Vagina (tissue), 2 donors: ENCODE results near the gene MRTFA.

ENCODE experiments used
- POLR2A ChIP-seq, 2 donors: fragments of 450-650 bp; IDR thresholded peaks; one replicate each; pipeline ENCODE4 v1.6.1; 2017; ENCODE audit warnings: antibody characterized with exemption in 2 of 2, mild to moderate bottlenecking in 2 of 2, moderate library complexity in 2 of 2
- TF ChIP-seq, protein P1 (sequence below), 3 experiments: fragments of 450-650 bp in 2 of 3; fragments of 200-600 bp in 1 of 3; sonication (generic) in 1 of 3; IDR thresholded peaks; one replicate each; pipeline ENCODE4 v1.5.1; 2017 to 2019; ENCODE audit warnings: antibody characterized with exemption in 3 of 3, mild to moderate bottlenecking in 2 of 3, moderate library complexity in 2 of 3

DNA sequence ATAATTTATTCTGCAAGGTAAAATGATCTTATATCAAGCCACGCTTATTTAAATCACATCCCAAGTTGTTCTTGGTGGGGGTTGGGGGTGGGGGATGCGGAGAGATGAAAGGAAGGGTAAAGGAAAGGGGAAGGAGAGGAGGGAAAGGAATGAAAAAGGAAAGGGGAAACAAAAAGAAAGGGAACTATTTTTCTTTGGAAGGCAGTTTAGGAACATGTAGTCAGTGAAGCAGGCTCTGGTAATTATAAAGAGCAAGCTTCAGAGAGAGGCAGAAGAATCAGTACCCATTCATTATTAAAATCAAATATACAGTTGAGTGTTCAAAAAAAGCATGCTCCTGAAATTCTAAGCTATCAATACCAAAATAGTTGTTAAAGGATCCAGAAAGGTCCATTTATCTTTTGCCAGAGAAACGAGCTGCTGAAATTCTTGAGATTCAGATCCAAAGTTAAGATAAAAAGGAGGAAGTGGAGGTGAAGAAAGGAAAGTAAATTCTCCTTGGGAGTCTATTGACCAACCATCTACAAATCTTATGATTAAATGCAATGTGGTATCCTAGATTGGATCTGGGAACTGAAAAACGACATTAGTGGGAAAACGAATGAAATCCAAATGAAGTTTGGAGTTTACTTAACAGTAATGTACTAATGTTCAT lies 158.7 kb downstream of the MRTFA start:
- TF ChIP-seq POLR2A (IDR thresholded peaks at IDR 0.05) = no peak
- TF ChIP-seq, protein P1, sequence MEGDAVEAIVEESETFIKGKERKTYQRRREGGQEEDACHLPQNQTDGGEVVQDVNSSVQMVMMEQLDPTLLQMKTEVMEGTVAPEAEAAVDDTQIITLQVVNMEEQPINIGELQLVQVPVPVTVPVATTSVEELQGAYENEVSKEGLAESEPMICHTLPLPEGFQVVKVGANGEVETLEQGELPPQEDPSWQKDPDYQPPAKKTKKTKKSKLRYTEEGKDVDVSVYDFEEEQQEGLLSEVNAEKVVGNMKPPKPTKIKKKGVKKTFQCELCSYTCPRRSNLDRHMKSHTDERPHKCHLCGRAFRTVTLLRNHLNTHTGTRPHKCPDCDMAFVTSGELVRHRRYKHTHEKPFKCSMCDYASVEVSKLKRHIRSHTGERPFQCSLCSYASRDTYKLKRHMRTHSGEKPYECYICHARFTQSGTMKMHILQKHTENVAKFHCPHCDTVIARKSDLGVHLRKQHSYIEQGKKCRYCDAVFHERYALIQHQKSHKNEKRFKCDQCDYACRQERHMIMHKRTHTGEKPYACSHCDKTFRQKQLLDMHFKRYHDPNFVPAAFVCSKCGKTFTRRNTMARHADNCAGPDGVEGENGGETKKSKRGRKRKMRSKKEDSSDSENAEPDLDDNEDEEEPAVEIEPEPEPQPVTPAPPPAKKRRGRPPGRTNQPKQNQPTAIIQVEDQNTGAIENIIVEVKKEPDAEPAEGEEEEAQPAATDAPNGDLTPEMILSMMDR (IDR thresholded peaks at IDR 0.05) = no peak
